GM18907 (cell line): Measurements from ENCODE around the gene IL21.

Experiments used
- ATAC-seq: cut with Tn5 transposase; IDR thresholded peaks from one replicate; pipeline ENCODE4 v1.9.1; 2021; ENCODE audit warnings: mild to moderate bottlenecking, moderate library complexity; ENCODE audit not compliant: unreplicated experiment

Gene IL21

GRCh38 chr4:122635205-122635604, 14.3 kb upstream of the IL21 start:
- ATAC-seq: no peak

- no peak for ATAC-seq
These were observed 12.3 kb upstream of the IL21 start for GRCh38 chr4:122633211-122633610.

- ATAC-seq: peak; percentile 92
These were observed 11.7 kb upstream of the IL21 start for GRCh38 chr4:122632396-122633143.

- no peak for ATAC-seq
These were observed 4.3 kb upstream of the IL21 start for GRCh38 chr4:122625156-122625555.

GRCh38 chr4:122624205-122624604, 3.3 kb upstream of the IL21 start:
- ATAC-seq: no peak

- ATAC-seq: no peak
These were observed 2.8 kb upstream of the IL21 start for GRCh38 chr4:122623637-122624166.

- ATAC-seq: no peak
These were observed 1.5 kb upstream of the IL21 start for GRCh38 chr4:122622400-122622799.

GRCh38 chr4:122619611-122620010, 1.3 kb downstream of the IL21 start:
- no peak for ATAC-seq

GRCh38 chr4:122617597-122618593, 3.0 kb downstream of the IL21 start:
- ATAC-seq: no peak

GRCh38 chr4:122616915-122617596, 3.8 kb downstream of the IL21 start:
- ATAC-seq: no peak

- ATAC-seq: no peak
These were observed 6.2 kb downstream of the IL21 start for GRCh38 chr4:122614621-122615020.

GRCh38 chr4:122612540-122612939, 8.3 kb downstream of the IL21 start:
- ATAC-seq: no peak

GRCh38 chr4:122606364-122607043, 14.4 kb downstream of the IL21 start:
- no peak for ATAC-seq

- ATAC-seq: no peak
These were observed 16.7 kb downstream of the IL21 start for GRCh38 chr4:122604146-122604545.

GRCh38 chr4:122603156-122603574, 17.7 kb downstream of the IL21 start:
- no peak for ATAC-seq

- no peak for ATAC-seq
These were observed 18.4 kb downstream of the IL21 start for GRCh38 chr4:122602277-122603142.

GRCh38 chr4:122591196-122591595, 29.7 kb downstream of the IL21 start:
- no peak for ATAC-seq

GRCh38 chr4:122588453-122589238, 32.2 kb downstream of the IL21 start:
- ATAC-seq: no peak

GRCh38 chr4:122584519-122584918, 36.3 kb downstream of the IL21 start:
- ATAC-seq: no peak
